ENCODE measurements around the gene ZBTB42. TPM values are rescaled to one million over a fixed set of nuclear protein-coding genes. Genes with fewer than 3 reads are reported as not detected.

The ZBTB42 gene
- total and polyA plus RNA-seq, 2 of the 13 experiments (the other 11 are each of a cell fraction or from before 2014, with no cell fraction given), result 2.8 to 4.2 TPM

GRCh38 chr14:104801520-104802393 is 856 bp downstream of the ZBTB42 start (continued):
- TF ChIP-seq ZNF589 (CRISPR knock-in tag; conservative IDR thresholded peaks at IDR 0.05), result no peak
- TF ChIP-seq AGO2 (optimal IDR thresholded peaks at IDR 0.05; ENCODE audit: low read depth, low read length), result peak; percentile 8
- TF ChIP-seq ZEB1 (IDR thresholded peaks at IDR 0.05; ENCODE audit: insufficient replicate concordance, low read depth), result no peak
- TF ChIP-seq ELF1 (CRISPR knock-in tag; IDR thresholded peaks at IDR 0.05), result no peak
- no peak for TF ChIP-seq ATF7 (IDR thresholded peaks at IDR 0.05)
- no peak for TF ChIP-seq ATF7 (CRISPR knock-in tag; IDR thresholded peaks at IDR 0.05)
- TF ChIP-seq RORA (CRISPR knock-in tag; IDR thresholded peaks at IDR 0.05), result no peak
- TF ChIP-seq ZNF816 (CRISPR knock-in tag; IDR thresholded peaks at IDR 0.05; ENCODE audit: borderline replicate concordance), result 0 out of 2 replicates have a peak, but pooled peaks have one; percentile 12
- no peak for TF ChIP-seq ZNF704 (CRISPR knock-in tag; IDR thresholded peaks at IDR 0.05; ENCODE audit: borderline replicate concordance)
- TF ChIP-seq ZBTB4 (CRISPR knock-in tag; IDR thresholded peaks at IDR 0.05; ENCODE audit: borderline replicate concordance), result no peak
- no peak for TF ChIP-seq KLF11 (CRISPR knock-in tag; IDR thresholded peaks at IDR 0.05)
- peak; percentile 14; the same call in 1 of the 2 replicates for TF ChIP-seq NFE2L1 (CRISPR knock-in tag; IDR thresholded peaks at IDR 0.05; ENCODE audit: borderline replicate concordance)
- 0 out of 2 replicates have a peak, but pooled peaks have one; percentile 32 for TF ChIP-seq ZKSCAN5 (CRISPR knock-in tag; IDR thresholded peaks at IDR 0.05)
- TF ChIP-seq ZNF382 (CRISPR knock-in tag; IDR thresholded peaks at IDR 0.05; ENCODE audit: borderline replicate concordance), result no peak
- no peak for TF ChIP-seq IRF1 (CRISPR knock-in tag; IDR thresholded peaks at IDR 0.05; ENCODE audit: low read depth)
- TF ChIP-seq DNMT1 (CRISPR knock-in tag; IDR thresholded peaks at IDR 0.05), result no peak
- TF ChIP-seq ZNF790 (CRISPR knock-in tag; IDR thresholded peaks at IDR 0.05; ENCODE audit: borderline replicate concordance), result no peak
- TF ChIP-seq HNF4A (CRISPR knock-in tag; IDR thresholded peaks at IDR 0.05), result peak; percentile 72
- TF ChIP-seq ZNF143 (CRISPR knock-in tag; IDR thresholded peaks at IDR 0.05), result no peak
- TF ChIP-seq THYN1 (CRISPR knock-in tag; IDR thresholded peaks at IDR 0.05; ENCODE audit: borderline replicate concordance, low read depth), result 0 out of 2 replicates have a peak, but pooled peaks have one; percentile 12
- TF ChIP-seq ATAD3A (CRISPR knock-in tag; IDR thresholded peaks at IDR 0.05), result no peak
- no peak for TF ChIP-seq ARNT (IDR thresholded peaks at IDR 0.05)

Measured in HepG2 (cell line).